Measurements from ENCODE around the gene FBXO48.
"Not testable (repeated sequence)": the region's sequence is repeated elsewhere in the genome, so short reads cannot be mapped to it uniquely, and the experiment has no call there.

The FBXO48 gene

DNA sequence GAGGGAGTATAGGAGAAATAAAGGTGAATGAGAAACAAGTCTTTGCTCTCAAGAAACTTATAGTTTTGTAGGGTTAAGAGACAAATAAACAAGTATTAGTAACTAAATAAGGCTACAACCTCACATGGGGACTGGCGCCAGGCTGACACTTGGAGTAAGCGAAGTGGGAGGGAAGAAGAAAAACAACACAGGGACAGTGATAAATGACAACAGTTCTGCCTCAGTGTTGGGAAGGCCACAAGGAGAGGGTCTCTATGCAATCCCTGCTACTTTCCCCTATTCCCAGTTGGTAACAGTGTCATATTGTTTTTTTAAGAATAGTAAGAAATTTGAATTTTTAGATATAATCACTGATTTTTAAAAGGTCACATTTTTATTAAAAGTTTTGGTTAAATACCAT lies 4.3 kb upstream of the FBXO48 start:
- no peak for DNase-seq (ENCODE audit: low spot score)

- DNase-seq (ENCODE audit: low spot score), result no peak
Measured at GRCh38 chr2:68469935-68470334, 2.8 kb upstream of the FBXO48 start.

- DNase-seq (ENCODE audit: low spot score), result no peak
Measured at GRCh38 chr2:68468801-68469200, 1.7 kb upstream of the FBXO48 start.

DNA sequence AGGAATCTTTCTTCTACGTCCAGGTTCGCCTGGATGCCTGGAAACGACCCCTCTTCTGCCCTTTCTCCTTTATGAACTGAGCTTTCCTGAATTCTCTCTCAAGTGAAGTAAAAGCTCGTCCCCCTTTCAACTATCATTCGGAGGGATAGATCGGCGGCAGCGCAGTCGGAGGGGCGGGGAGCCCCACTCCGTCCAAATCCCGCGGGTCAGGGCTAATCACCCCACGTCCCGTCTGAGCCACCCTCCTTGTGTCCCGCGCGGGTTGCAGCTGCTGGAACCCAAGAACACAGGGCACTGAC lies 367 bp downstream of the FBXO48 start:
- DNase-seq (ENCODE audit: low spot score), result no peak

DNA sequence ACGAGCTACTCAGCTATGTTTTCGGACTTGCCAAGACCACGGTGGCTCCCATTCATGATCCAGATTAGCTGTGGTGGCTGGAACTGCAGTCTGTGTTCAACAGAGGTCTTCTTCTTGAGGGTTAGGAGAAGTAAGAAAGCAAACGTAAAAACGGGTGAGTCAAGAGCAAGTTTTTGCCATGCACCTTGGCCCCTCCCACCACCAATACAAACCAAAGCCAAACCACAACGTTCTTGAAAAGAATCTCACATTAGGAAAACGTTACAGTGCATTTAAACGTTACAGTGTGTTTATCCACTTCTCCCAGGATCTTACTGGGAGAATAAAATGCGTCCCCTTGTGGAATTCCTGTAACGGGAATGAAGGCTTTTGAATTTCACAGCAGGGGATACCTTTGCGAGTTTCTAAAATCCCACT lies 725 bp downstream of the FBXO48 start:
- DNase-seq (ENCODE audit: low spot score), result peak; percentile 13

- no peak for DNase-seq (ENCODE audit: low spot score)
Measured at GRCh38 chr2:68465081-68465916, 1.8 kb downstream of the FBXO48 start.

DNA sequence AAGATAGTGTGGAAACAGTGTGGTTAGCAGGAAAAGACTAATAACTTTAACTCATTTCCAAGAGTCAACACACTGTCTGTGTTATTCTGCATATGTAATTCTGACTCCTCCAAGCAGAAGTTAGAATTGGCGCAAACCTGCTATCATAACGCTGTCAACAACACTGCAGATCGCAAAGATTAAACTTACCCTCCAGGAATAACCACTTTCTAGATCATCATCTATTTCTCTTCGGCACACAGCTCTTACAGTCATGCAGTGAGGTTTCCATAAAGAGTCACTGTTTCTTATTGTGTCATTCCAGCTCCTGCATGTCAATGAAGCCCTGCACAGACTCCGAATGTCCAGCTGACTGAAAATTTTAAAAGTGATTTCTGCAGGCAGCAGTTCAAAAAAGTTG lies 2.4 kb downstream of the FBXO48 start:
- DNase-seq (ENCODE audit: low spot score), result no peak

DNA sequence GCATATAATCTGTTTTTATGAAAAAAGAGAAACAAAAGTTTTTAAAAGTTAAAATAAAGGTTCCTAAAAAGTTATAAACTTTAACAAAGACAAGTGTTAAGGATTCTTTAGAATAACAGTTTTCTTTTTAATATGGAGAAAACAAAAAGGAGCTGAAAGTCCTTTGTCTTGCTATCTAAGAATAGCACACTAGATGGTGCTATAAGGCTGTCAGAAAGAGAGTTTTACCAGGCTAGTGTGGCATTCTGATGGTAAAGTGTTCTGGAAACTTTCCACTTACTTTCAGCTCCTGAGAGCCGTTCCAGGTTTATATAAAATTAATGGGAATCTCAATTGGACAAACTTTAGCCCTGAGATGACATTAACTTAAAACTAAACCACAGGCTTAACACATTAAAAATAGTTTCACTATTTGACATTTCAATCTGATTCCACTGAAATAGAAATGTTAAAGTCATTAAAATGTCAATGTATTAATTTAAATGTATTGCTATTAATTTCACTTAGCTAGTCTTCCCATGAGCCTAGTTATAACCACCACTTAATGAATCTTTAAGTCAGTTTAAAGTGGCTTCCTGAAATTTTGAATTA lies 3.7 kb downstream of the FBXO48 start:
- peak; percentile 47 for DNase-seq (ENCODE audit: low spot score)

DNA sequence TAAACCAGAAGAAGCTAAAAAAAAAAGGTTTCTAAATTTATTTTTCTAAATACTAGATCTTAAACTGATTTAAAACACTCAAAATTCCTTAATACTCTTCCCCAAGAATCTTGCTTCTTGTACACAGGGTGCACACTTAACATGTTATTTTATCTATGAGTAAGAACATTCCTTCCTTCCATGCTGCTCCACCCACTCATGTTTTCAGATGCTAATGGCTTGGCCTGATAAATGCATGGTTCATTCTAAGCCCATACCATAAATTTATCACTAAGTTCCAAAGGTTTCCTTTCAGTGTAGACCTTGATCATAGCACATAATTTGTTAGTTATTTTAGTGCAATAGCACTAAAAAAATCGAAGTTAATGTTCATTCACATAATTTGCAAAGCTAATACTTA lies 8.1 kb downstream of the FBXO48 start:
- DNase-seq (ENCODE audit: low spot score), result no peak

DNA sequence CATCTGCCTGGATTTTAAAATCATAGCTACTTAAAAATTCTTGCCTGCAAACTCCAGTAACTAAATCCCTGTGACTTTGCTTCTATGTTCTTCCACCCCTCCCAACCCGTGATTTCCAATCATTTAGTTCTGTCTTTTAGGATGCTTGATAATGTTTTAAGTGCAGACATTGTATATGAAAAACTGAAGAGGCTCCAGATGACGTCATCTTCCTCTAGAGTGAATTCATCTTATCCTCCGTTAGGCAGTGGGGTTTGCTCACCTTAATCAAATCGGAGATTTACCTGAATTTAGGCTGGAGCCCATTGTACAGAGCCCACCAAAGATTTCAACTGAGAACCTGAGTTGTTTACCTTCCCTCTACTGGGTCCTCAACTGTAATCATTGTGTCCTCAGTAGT lies 10.9 kb downstream of the FBXO48 start:
- no peak for DNase-seq (ENCODE audit: low spot score)

DNA sequence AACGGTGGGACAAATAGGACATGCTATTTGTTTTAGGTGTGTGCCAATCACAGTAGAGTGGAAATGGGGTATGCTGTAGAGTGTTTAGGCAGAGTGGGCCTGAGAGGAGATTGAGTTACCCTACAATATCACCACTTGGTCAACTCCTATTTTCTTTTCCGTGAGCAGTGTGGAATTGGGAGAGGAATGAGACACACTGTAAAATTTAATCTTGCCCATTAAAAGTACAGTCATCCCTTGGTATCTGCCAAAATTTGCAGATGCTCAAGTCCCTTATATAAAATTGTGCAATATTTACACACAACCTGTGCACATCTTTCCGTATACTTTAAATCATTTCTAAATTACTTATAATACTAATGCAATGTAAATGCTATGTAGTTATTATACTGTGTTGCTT lies 12.4 kb downstream of the FBXO48 start:
- no peak for DNase-seq (ENCODE audit: low spot score)

DNA sequence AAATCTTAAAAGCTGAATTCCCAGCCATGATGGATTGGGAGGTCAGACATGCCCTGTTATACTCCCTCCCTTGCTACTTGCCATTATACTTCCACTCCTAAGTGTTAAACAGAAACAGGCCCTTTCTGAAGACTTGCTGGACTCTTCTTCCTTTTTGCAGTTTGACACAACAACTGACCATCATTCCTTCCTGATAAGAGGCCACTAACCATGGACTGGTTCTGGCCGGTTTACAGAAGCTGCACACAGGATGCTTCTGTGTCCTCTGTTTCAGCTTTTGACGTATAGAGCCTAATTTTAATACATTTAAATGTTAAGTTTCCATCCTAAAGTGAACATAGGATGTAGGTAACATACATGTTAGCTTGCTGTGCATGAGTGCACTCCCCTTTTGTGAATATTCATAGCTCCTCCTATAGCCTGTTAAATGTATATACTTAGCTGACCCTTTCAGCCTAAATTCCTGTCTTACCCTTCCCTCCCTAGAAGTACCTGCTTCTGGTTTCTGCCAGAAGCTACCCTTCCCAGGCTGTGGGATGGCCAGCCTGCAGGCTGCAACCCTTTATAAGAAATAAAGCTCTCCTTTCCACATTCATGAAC lies 13.2 kb downstream of the FBXO48 start:
- DNase-seq (ENCODE audit: low spot score), result no peak

- no peak for DNase-seq (ENCODE audit: low spot score)
Measured at GRCh38 chr2:68452158-68452900, 14.8 kb downstream of the FBXO48 start.

DNA sequence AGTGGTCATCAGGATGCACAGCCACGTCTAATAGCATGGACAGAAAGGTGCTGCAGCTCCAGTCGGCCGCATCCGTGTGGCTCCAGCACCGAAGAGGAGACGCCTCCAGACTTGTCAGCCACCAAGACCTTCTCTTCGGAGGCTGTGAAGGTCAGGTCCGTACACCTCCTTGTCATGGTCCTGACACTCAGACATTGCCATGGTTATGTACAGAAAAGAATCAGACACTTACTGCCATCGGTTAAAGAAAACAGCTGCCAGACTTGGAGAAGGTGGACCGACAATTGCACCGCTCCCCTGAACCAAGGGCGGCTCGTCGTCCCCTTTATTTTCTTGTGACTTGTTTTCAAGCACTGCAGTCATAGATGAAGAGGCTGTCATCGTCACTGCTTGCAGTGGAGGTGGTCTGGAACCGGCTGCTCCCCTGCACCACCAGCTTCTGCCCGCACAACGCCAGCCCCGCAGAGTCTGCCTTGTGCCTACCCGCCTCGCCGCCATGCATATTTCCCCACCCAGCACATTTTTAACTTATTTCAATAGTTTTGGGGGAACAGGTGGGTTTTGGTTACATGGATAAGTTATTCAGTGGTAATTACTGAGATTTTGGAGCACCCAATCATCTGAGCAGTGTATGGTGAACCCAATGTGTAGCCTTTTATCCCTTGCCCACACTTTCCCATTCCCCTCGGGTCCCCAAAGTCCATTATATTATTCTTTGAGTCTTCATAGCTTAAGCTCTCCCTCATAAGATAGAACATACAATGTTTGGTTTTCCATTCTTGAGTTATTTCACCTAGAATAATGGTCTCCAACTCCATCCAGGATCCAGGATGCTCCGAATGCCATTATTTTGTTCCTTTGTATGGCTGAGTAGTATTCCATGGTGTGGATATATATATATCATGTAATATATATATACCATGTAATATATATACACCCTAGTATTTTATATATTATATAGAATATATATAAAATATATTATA lies 18.1 kb downstream of the FBXO48 start:
- no peak for DNase-seq (ENCODE audit: low spot score)

- DNase-seq (ENCODE audit: low spot score), result no peak
Measured at GRCh38 chr2:68447118-68447517, 20.0 kb downstream of the FBXO48 start.

DNA sequence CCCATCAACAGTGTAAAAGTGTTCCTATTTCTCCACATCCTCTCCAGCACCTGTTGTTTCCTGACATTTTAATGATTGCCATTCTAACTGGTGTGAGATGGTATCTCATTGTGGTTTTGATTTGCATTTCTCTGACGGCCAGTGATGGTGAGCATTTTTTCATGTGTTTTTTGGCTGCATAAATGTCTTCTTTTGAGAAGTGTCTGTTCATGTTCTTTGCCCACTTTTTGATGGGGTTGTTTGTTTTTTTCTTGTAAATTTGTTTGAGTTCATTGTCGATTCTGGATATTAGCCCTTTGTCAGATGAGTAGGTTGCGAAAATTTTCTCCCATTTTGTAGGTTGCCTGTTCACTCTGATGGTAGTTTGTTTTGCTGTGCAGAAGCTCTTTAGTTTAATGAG lies 20.7 kb downstream of the FBXO48 start:
- DNase-seq (ENCODE audit: low spot score), result not testable (repeated sequence)

GRCh38 chr2:68441994-68442322 lies 25.1 kb downstream of the FBXO48 start:
- no peak for DNase-seq (ENCODE audit: low spot score)

DNA sequence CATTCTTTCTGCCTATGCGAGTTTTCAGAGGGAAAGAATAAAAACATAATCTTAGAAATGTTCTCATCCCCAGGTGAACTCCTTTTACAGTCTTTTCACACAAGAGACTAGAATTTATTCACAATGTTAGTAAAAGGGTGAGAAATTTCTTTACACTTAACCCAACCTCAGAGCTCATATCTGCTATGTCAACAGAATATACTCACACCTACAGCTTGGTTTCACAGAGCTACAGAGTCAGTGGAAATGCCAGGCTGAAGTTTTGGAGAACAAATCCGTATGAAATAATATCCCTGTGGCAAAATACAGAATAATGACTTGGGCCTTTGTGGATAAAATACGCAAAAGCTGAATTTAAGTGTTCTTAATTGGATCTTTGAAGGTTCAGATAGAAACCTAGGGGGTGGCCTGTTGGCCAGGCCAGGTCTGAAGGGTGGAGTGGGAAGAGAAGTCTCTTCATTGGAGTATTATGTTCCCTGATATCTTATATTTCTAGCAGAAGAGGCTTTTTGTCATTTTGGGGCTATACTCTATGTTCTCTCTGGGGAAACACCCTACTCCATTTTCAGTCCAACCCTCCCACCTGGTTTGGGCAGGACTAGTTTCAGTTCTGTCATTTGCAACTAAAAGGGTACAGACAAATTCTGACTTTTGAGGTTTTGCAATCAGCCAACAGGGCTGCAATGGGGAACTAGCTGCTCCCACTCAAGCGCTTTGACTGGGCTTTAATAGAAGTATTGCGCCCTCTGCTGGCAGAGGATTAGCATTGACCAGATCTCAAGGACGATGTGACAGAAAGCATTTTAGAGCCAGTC lies 25.7 kb downstream of the FBXO48 start:
- DNase-seq (ENCODE audit: low spot score), result peak; percentile 78

GRCh38 chr2:68438455-68439303 lies 28.4 kb downstream of the FBXO48 start:
- DNase-seq (ENCODE audit: low spot score), result no peak

DNA sequence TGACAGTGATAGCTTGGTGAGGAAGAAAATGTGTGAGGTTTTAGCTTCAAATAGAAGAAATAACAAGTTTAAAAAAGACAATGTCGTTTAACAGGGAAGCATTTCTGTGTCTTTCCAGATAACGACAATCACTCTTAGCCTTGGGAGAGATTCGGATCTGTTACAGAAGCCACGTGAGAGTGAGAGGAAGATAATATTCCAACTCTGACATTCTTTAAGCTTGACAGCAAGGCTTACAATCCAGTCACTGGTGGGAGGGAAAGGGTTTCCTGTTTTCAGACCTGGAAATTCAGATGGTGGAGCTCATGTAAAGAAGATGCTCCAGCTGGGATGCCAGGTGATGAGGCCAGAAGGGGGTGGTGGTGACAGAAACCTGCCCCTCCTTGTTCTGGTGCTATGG lies 30.8 kb downstream of the FBXO48 start:
- no peak for DNase-seq (ENCODE audit: low spot score)
